HepG2 (cell line): ENCODE data around the gene MAP3K9. TPM values are rescaled to one million over a fixed set of nuclear protein-coding genes. Genes with fewer than 3 reads are reported as not detected.
A peak's percentile ranks its signal among the peaks of the same experiment; 100 is the strongest.

Source experiments
- CBFB ChIP-seq: sonication (generic); formaldehyde crosslinking; IDR thresholded peaks from 2 replicates; pipeline ENCODE4 v1.4.0; 2020; ENCODE audit warnings: missing genetic modification reagents
- FOXO4 ChIP-seq: sonication (generic); formaldehyde crosslinking; conservative IDR thresholded peaks from 2 replicates; pipeline ENCODE4 v1.8.1; 2023; ENCODE audit warnings: missing genetic modification reagents
- HES4 ChIP-seq: sonication (generic); formaldehyde crosslinking; IDR thresholded peaks from 2 replicates; pipeline ENCODE4 v1.9.0; 2021; ENCODE audit warnings: mild to moderate bottlenecking, missing genetic modification reagents, borderline replicate concordance
- HMG20B ChIP-seq: conservative IDR thresholded peaks from 2 replicates; pipeline ENCODE4 v1.6.1; 2016; ENCODE audit warnings: missing genetic modification reagents, missing compliant biosample characterization
- ISL2 ChIP-seq: sonication (generic); formaldehyde crosslinking; IDR thresholded peaks from 2 replicates; pipeline ENCODE4 v1.5.0; 2020; ENCODE audit warnings: missing genetic modification reagents
- LRRFIP1 ChIP-seq: sonication (generic); formaldehyde crosslinking; conservative IDR thresholded peaks from 2 replicates; pipeline ENCODE4 v1.4.0; 2020; ENCODE audit warnings: missing genetic modification reagents
- MXD4 ChIP-seq: IDR thresholded peaks from 2 replicates; pipeline ENCODE4 v1.6.1; 2016; ENCODE audit warnings: mild to moderate bottlenecking, missing biosample characterization, missing genetic modification reagents
- NFE2L2 ChIP-seq: fragments of 150-350 bp; IDR thresholded peaks from 2 replicates; pipeline ENCODE4 v1.6.1; 2014; ENCODE audit warnings: low read length
- NONO ChIP-seq, 2 experiments: fragments of 450-650 bp in 1 of 2; sonication (generic) in 1 of 2; formaldehyde crosslinking in 1 of 2; IDR thresholded peaks in 1 of 2; conservative IDR thresholded peaks in 1 of 2; 2 replicates each; pipeline versions ENCODE4 v1.6.1 to v1.8.0; 2017 to 2022; ENCODE audit warnings: mild to moderate bottlenecking in 1 of 2, missing genetic modification reagents in 1 of 2, moderate library complexity in 1 of 2
- PRDM10 ChIP-seq: sonication (generic); formaldehyde crosslinking; IDR thresholded peaks from 2 replicates; pipeline ENCODE4 v1.4.0; 2020; ENCODE audit warnings: low read depth, missing genetic modification reagents
- RFXAP ChIP-seq: sonication (generic); formaldehyde crosslinking; IDR thresholded peaks from 2 replicates; pipeline ENCODE4 v1.4.0; 2020; ENCODE audit warnings: missing genetic modification reagents, borderline replicate concordance
- SRSF1 ChIP-seq: fragments of 200-400 bp; formaldehyde crosslinking; optimal IDR thresholded peaks from 2 replicates; pipeline ENCODE3; 2017; ENCODE audit warnings: mild to moderate bottlenecking, low read depth, low read length, moderate library complexity
- ZNF12 ChIP-seq: sonication (generic); formaldehyde crosslinking; IDR thresholded peaks from 2 replicates; pipeline ENCODE4 v1.5.0; 2020; ENCODE audit warnings: missing genetic modification reagents
- ZNF232 ChIP-seq: sonication (generic); formaldehyde crosslinking; IDR thresholded peaks from 2 replicates; pipeline ENCODE4 v1.4.0; 2020; ENCODE audit warnings: missing genetic modification reagents, borderline replicate concordance
- ZNF235 ChIP-seq: sonication (generic); formaldehyde crosslinking; IDR thresholded peaks from 2 replicates; pipeline ENCODE4 v1.8.1; 2023; ENCODE audit warnings: mild to moderate bottlenecking, missing genetic modification reagents, borderline replicate concordance
- ZNF292 ChIP-seq: sonication (generic); formaldehyde crosslinking; IDR thresholded peaks from 2 replicates; pipeline ENCODE4 v1.8.1; 2022; ENCODE audit warnings: mild to moderate bottlenecking, low read depth, missing genetic modification reagents, borderline replicate concordance
- ZNF512 ChIP-seq: sonication (generic); formaldehyde crosslinking; IDR thresholded peaks from 2 replicates; pipeline ENCODE4 v1.4.0; 2020; ENCODE audit warnings: mild to moderate bottlenecking, missing genetic modification reagents
- ZNF652 ChIP-seq: IDR thresholded peaks from 2 replicates; pipeline ENCODE4 v1.6.1; 2016; ENCODE audit warnings: low read depth, borderline replicate concordance
- polyA plus RNA-seq, 8 experiments: library from polyadenylated mRNA; depleted of rRNA in 3 of 8; stranded (reverse) in 7 of 8; unstranded in 1 of 8; fragments of >200 nt; fragmentation: Illumina TruSeq in 4 of 8; extraction: Trizol in 4 of 8; gene quantifications; 2 replicates each; pipeline versions ENCODE4 v1.2.1 to v1.2.3, GENCODE V29; 2011 to 2016; ENCODE audit warnings: low read depth in 4 of 8, missing spikeins in 1 of 8, mixed read lengths in 1 of 8; ENCODE audit not compliant: insufficient read depth in 1 of 8
- total RNA-seq, 5 experiments: library from RNA; depleted of rRNA; stranded (reverse); fragments of >200 nt; fragmentation: Illumina TruSeq; extraction: Trizol; gene quantifications; 2 replicates each; pipeline ENCODE4 v1.2.3, GENCODE V29; 2016; ENCODE audit warnings: low read depth in 1 of 5

Gene MAP3K9
- total and polyA plus RNA-seq, 2 of the 13 experiments (the other 11 are each of a cell fraction or from before 2014, with no cell fraction given): 4.3 to 4.5 TPM

- TF ChIP-seq FOXO4 (CRISPR knock-in tag) (no peak), SRSF1 (peak; percentile 31), PRDM10 (CRISPR knock-in tag) (peak; percentile 94), ZNF235 (CRISPR knock-in tag) (no peak), LRRFIP1 (CRISPR knock-in tag) (no peak), RFXAP (CRISPR knock-in tag) (peak; percentile 49; the same call in 1 of the 2 replicates), HMG20B (no peak), ZNF232 (no peak), ZNF292 (CRISPR knock-in tag) (no peak), NONO (IDR thresholded peaks at IDR 0.05) (no peak), NONO (CRISPR knock-in tag; conservative IDR thresholded peaks at IDR 0.05) (no peak), NFE2L2 (no peak), CBFB (no peak), ZNF12 (CRISPR knock-in tag) (no peak), ZNF512 (CRISPR knock-in tag) (no peak), ISL2 (CRISPR knock-in tag) (no peak; the same call in 1 of the 2 replicates), ZNF652 (no peak), HES4 (0 out of 2 replicates have a peak, but pooled peaks have one; percentile 32), MXD4 (no peak)
Measured at GRCh38 chr14:70809225-70810219, at the start of gene MAP3K9 (continued).
